ENCODE data around the gene FMN2. TPM values are rescaled to one million over a fixed set of nuclear protein-coding genes. Genes with fewer than 3 reads are reported as not detected.

The FMN2 gene
- total RNA-seq, 2 donors from 2014 or later: 0.26 to 0.33 TPM

GRCh38 chr1:240420766-240421165, 329.1 kb downstream of the FMN2 start:
- intact Hi-C loops (cut with DNase I): no loop called here
- TF ChIP-seq CTCF (IDR thresholded peaks at IDR 0.05): no peak
- no peak for TF ChIP-seq POLR2A (IDR thresholded peaks at IDR 0.05)
- H3K36me3 ChIP-seq (replicated peaks in 1 of 2; ENCODE audit: insufficient read depth in 1 of 2, low read depth in 2 of 2): no peaks in the 10 kb centered on the region
- no peaks in the 10 kb centered on the region for H3K4me1 ChIP-seq
- DNase-seq: no peak
- H3K9me3 ChIP-seq: no peaks in the 10 kb centered on the region
- no peak for ATAC-seq
- WGBS, 2 donors: 62 to 75% methylated on average over 5 of the region's 5 CpGs
- no peaks in the 10 kb centered on the region for H3K27me3 ChIP-seq
- no peak overlapping the region for H3K4me3 ChIP-seq
- H3K27ac ChIP-seq: no peak overlapping the region

GRCh38 chr1:240423246-240423924, 331.7 kb downstream of the FMN2 start:
- H3K9me3 ChIP-seq: no peaks in the 10 kb centered on the region
- DNase-seq (no peak), ATAC-seq (no peak)
- no peaks in the 10 kb centered on the region for H3K4me1 ChIP-seq
- WGBS, 2 donors: 41 to 42% methylated on average over 6 of the region's 6 CpGs
- no peaks in the 10 kb centered on the region for H3K36me3 ChIP-seq (replicated peaks in 1 of 2; ENCODE audit: insufficient read depth in 1 of 2, low read depth in 2 of 2)
- no peak for TF ChIP-seq POLR2A (IDR thresholded peaks at IDR 0.05)
- no peak for TF ChIP-seq CTCF (IDR thresholded peaks at IDR 0.05)
- no peaks in the 10 kb centered on the region for H3K27me3 ChIP-seq
- intact Hi-C loops (cut with DNase I): no loop called here
- no peak overlapping the region for H3K4me3 ChIP-seq
- H3K27ac ChIP-seq: no peak overlapping the region

- no peak overlapping the region for H3K27ac ChIP-seq
- ATAC-seq (no peak), DNase-seq (no peak)
- no peaks in the 10 kb centered on the region for H3K36me3 ChIP-seq (replicated peaks in 1 of 2; ENCODE audit: insufficient read depth in 1 of 2, low read depth in 2 of 2)
- no peaks in the 10 kb centered on the region for H3K27me3 ChIP-seq
- no peak for TF ChIP-seq CTCF (IDR thresholded peaks at IDR 0.05)
- TF ChIP-seq POLR2A (IDR thresholded peaks at IDR 0.05): no peak
- H3K4me3 ChIP-seq: no peak overlapping the region
- 58 to 60% methylated on average over 7 of the region's 7 CpGs for WGBS, 2 donors
- H3K4me1 ChIP-seq: no peaks in the 10 kb centered on the region
- H3K9me3 ChIP-seq: no peaks in the 10 kb centered on the region
- intact Hi-C loops (cut with DNase I): no loop called here
Observed at GRCh38 chr1:240424740-240425464, 333.2 kb downstream of the FMN2 start.

- DNase-seq (no peak), ATAC-seq (no peak)
- intact Hi-C loops (cut with DNase I): no loop called here
- H3K27me3 ChIP-seq: no peaks in the 10 kb centered on the region
- H3K9me3 ChIP-seq: no peaks in the 10 kb centered on the region
- no peak overlapping the region for H3K4me3 ChIP-seq
- H3K36me3 ChIP-seq (replicated peaks in 1 of 2; ENCODE audit: insufficient read depth in 1 of 2, low read depth in 2 of 2): no peaks in the 10 kb centered on the region
- TF ChIP-seq CTCF (IDR thresholded peaks at IDR 0.05) (no peak), POLR2A (IDR thresholded peaks at IDR 0.05) (no peak)
- H3K27ac ChIP-seq: no peak overlapping the region
- no peaks in the 10 kb centered on the region for H3K4me1 ChIP-seq
- 64 to 70% methylated on average over 2 of the region's 2 CpGs for WGBS, 2 donors
Observed at GRCh38 chr1:240426051-240426450, 334.4 kb downstream of the FMN2 start.

Measured in body of pancreas (tissue), 4 donors.